Endodermal cell (in vitro differentiated cells): Measurements from ENCODE around the gene SH2D5. TPM values are rescaled to one million over a fixed set of nuclear protein-coding genes. Genes with fewer than 3 reads are reported as not detected.

Source experiments
- DNase-seq: peaks from one replicate; pipeline ENCODE4 v3.0.0-alpha.2; 2017
- H3K27ac ChIP-seq: 2 replicates; pipeline ENCODE4 v1.5.1; 2013; ENCODE audit warnings: mild to moderate bottlenecking, low read depth, low read length, moderate library complexity
- H3K27me3 ChIP-seq: 2 replicates; pipeline ENCODE4 v1.6.1; 2013; ENCODE audit warnings: mild to moderate bottlenecking, low read length, moderate library complexity; ENCODE audit not compliant: insufficient read depth, control insufficient read depth, poor library complexity, severe bottlenecking
- H3K36me3 ChIP-seq: 2 replicates; pipeline ENCODE4 v1.7.0; 2013; ENCODE audit warnings: mild to moderate bottlenecking, low read length, moderate library complexity; ENCODE audit not compliant: control insufficient read depth, insufficient read depth
- H3K4me1 ChIP-seq: one replicate; pipeline ENCODE4 v1.7.0; 2013; ENCODE audit warnings: low read length; ENCODE audit not compliant: control insufficient read depth, insufficient read depth
- H3K4me3 ChIP-seq: 2 replicates; pipeline ENCODE4 v1.5.1; 2013; ENCODE audit warnings: mild to moderate bottlenecking, low read length, moderate library complexity
- H3K9ac ChIP-seq: 2 replicates; pipeline ENCODE4 v1.6.1; 2013; ENCODE audit warnings: mild to moderate bottlenecking, low read length, moderate library complexity; ENCODE audit not compliant: poor library complexity, severe bottlenecking; ENCODE audit errors: extremely low read depth
- H3K9me3 ChIP-seq: 2 replicates; pipeline ENCODE4 v1.6.1; 2013; ENCODE audit warnings: mild to moderate bottlenecking, low read length, moderate library complexity; ENCODE audit not compliant: control insufficient read depth
- H3K27ac Mint-ChIP-seq: 2 replicates; pipeline ENCODE4 v1.8.0; 2020; ENCODE audit warnings: mixed read lengths
- H3K27me3 Mint-ChIP-seq: 2 replicates; pipeline ENCODE4 v1.8.0; 2021; ENCODE audit warnings: mild to moderate bottlenecking, mixed read lengths; ENCODE audit not compliant: insufficient read depth
- H3K36me3 Mint-ChIP-seq: 2 replicates; pipeline ENCODE4 v1.8.0; 2020; ENCODE audit warnings: low read depth, mixed read lengths
- H3K4me1 Mint-ChIP-seq: 2 replicates; pipeline ENCODE4 v1.8.0; 2020; ENCODE audit warnings: mixed read lengths
- H3K4me3 Mint-ChIP-seq: 2 replicates; pipeline ENCODE4 v1.8.0; 2020; ENCODE audit warnings: mild to moderate bottlenecking, moderate library complexity, mixed read lengths
- H3K9me3 Mint-ChIP-seq: 2 replicates; pipeline ENCODE4 v1.8.0; 2020; ENCODE audit warnings: mild to moderate bottlenecking, mixed read lengths
- WGBS, 2 experiments: methylation state at CpG; one replicate each; pipeline versions ENCODE4 v1.1.5 to v1.1.7; 2013; ENCODE audit warnings: missing lambda C conversion rate in 2 of 2, mixed read lengths in 1 of 2; ENCODE audit not compliant: insufficient coverage in 1 of 2, insufficient read length in 1 of 2; 5-methylcytosine and 5-hydroxymethylcytosine counted together
- total RNA-seq, 2 donors: library from RNA; stranded (reverse); fragmentation: NEBNext Ultra II Directional in 1 of 2; extraction: Animal tissue kit (Norgen Biotek cat#: 25700) in 1 of 2; gene quantifications; 2 replicates in 1 of 2; 3 replicates in 1 of 2; pipeline ENCODE4 v1.2.1, GENCODE V29; 2021
- TF ChIP-seq, protein P1 (sequence below): fragments of 200-600 bp; sonication (generic); conservative IDR thresholded peaks from 2 replicates; pipeline ENCODE4 v1.5.0; 2021; ENCODE audit warnings: antibody characterized with exemption, mild to moderate bottlenecking

SH2D5 gene
- total RNA-seq, 2 donors from 2014 or later = 4.0 to 5.0 TPM

DNA sequence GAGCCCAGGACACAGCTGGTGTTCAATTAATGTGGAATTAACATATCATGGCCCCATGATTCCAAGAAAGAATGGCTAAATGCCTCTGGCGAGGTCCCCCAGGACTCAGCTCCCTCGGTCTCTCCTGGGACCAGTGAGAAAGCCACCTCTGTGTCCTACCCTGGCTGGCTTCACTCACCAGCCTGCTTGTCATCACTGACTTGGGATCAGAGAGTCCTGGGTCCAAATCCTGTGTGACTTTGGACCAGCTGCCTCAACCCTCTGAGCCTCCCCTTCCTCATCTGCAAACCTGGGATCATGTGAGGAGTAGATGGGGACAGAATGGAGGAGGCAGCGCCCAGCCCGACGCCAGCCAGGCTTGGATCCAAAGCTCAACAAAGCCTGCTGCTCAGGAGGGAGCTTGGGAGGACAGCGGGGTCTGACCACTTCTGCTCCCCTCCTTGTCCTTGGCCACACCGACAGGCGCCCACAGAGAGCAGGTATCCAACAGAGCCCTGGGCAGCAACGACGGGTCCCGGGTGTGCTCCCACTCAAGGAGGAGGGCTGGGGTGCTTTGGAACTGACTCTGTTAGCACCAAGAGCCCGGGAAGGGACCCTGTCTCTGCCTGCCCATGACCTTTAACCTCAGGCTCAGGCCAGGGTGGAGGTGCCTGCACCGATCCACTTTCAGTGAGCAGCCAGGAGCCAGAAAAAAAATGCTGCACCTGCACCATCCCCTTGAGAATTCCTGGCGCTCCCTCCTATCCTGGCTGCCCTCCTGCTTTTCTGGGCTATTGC lies 3.2 kb downstream of the SH2D5 start:
- no peak overlapping the region for H3K4me3 Mint-ChIP-seq
- H3K27ac Mint-ChIP-seq = no peak overlapping the region
- H3K4me3 ChIP-seq = no peak overlapping the region
- TF ChIP-seq, protein P1, sequence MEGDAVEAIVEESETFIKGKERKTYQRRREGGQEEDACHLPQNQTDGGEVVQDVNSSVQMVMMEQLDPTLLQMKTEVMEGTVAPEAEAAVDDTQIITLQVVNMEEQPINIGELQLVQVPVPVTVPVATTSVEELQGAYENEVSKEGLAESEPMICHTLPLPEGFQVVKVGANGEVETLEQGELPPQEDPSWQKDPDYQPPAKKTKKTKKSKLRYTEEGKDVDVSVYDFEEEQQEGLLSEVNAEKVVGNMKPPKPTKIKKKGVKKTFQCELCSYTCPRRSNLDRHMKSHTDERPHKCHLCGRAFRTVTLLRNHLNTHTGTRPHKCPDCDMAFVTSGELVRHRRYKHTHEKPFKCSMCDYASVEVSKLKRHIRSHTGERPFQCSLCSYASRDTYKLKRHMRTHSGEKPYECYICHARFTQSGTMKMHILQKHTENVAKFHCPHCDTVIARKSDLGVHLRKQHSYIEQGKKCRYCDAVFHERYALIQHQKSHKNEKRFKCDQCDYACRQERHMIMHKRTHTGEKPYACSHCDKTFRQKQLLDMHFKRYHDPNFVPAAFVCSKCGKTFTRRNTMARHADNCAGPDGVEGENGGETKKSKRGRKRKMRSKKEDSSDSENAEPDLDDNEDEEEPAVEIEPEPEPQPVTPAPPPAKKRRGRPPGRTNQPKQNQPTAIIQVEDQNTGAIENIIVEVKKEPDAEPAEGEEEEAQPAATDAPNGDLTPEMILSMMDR = no peak
- H3K27me3 Mint-ChIP-seq = peaks cover 57% of the 10 kb centered on the region
- peaks cover 8% of the 10 kb centered on the region for H3K4me1 Mint-ChIP-seq
- no peak overlapping the region for H3K27ac ChIP-seq
- peaks cover 3% of the 10 kb centered on the region for H3K4me1 ChIP-seq
- WGBS, 2 experiments = 83 to 95% methylated on average over 10 to 14 of the region's 14 CpGs
- H3K9ac ChIP-seq = no peak overlapping the region
- H3K27me3 ChIP-seq = peaks cover 47% of the 10 kb centered on the region
- H3K9me3 Mint-ChIP-seq = no peaks in the 10 kb centered on the region
- DNase-seq = peak; percentile 51
- H3K36me3 Mint-ChIP-seq = no peaks in the 10 kb centered on the region
- no peaks in the 10 kb centered on the region for H3K9me3 ChIP-seq
- H3K36me3 ChIP-seq = no peaks in the 10 kb centered on the region

DNA sequence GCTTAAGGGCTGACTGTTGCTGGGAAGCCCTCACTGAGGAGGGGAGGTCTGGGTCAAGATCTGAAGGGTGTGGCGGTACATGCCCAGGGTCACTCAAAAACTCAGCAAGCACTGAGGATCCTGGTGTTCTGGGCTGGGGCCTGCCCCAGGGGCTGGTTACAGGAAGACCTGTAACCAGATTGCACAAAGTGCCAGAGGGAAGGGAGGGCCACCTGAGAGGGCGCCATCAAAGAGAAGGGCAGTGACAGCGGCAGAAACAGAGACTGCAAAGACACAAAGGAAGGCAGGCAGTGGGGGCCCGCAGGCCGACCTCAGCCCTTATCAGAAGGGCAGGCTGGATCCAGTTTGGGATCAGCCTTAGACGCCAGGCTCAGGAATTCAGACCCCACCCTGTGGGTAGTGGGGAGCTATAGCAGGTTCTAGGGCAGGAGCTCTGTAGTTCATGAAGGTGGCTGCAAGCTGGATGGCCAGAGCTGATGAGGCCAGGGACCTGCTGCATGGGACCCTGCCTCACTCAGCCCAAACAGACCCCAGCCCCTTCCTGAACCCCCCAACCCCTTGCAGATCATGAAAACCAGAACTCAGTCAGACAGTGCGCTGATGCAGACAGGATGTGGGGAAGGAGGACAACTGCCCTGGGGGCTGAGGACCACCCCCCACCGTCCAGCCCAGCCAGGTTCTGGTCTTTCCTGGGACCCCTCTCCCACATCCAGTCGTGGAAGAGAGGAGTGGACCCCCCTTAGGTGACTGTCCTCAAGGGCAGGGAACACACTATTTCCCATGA lies 3.9 kb downstream of the SH2D5 start:
- peaks cover 3% of the 10 kb centered on the region for H3K4me1 ChIP-seq
- no peaks in the 10 kb centered on the region for H3K9me3 Mint-ChIP-seq
- H3K27me3 Mint-ChIP-seq = peaks cover 50% of the 10 kb centered on the region
- TF ChIP-seq, protein P1 = no peak
- H3K36me3 ChIP-seq = no peaks in the 10 kb centered on the region
- 81 to 86% methylated on average over 2 to 9 of the region's 9 CpGs for WGBS, 2 experiments
- no peak overlapping the region for H3K4me3 Mint-ChIP-seq
- no peaks in the 10 kb centered on the region for H3K36me3 Mint-ChIP-seq
- H3K9me3 ChIP-seq = no peaks in the 10 kb centered on the region
- peak; percentile 53 for DNase-seq
- no peak overlapping the region for H3K27ac ChIP-seq
- no peak overlapping the region for H3K9ac ChIP-seq
- peaks cover 44% of the 10 kb centered on the region for H3K27me3 ChIP-seq
- H3K4me1 Mint-ChIP-seq = peaks cover 8% of the 10 kb centered on the region
- H3K27ac Mint-ChIP-seq = peak overlapping the region; percentile 1
- no peak overlapping the region for H3K4me3 ChIP-seq

DNA sequence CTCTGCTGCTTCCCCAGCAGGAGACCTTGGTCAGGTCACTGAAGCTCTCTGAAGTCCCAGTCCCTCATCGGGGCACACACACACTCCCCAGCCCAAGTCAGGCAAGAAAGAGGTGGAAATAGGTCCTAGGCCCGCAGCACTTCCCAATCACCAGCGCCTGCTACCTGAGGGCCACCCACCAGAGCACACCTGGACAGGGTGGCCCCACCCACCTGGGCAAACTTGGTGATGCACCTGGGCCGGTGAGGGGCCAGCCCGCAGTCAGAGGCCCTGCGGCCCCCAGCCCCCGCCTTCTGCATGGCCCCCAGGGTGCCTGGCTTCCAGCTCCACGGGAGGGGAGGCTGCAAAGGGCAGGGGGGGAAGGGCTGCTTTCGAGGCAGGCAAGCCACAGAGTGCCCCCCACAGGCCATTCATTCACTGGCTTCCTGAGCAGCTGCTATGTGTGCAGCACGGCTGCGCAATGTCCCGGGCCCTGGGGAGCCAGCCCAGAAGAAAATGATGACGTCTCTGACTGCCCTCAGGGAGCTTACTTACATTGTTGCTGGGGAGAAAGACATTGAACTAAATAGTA lies 4.7 kb downstream of the SH2D5 start:
- Mint-ChIP-seq H3K27me3 (peaks cover 42% of the 10 kb centered on the region), H3K36me3 (no peaks in the 10 kb centered on the region), H3K4me3 (no peak overlapping the region), H3K9me3 (no peaks in the 10 kb centered on the region), H3K4me1 (peaks cover 8% of the 10 kb centered on the region), H3K27ac (peak overlapping the region; percentile 1)
- Histone ChIP-seq H3K4me1 (no peaks in the 10 kb centered on the region), H3K36me3 (no peaks in the 10 kb centered on the region), H3K4me3 (no peak overlapping the region), H3K9ac (no peak overlapping the region), H3K9me3 (no peaks in the 10 kb centered on the region), H3K27ac (no peak overlapping the region), H3K27me3 (peaks cover 36% of the 10 kb centered on the region)
- 44 to 57% methylated on average over 4 to 13 of the region's 13 CpGs for WGBS, 2 experiments
- TF ChIP-seq, protein P1 = peak; percentile 73
- peak; percentile 85 for DNase-seq
